ENCODE data around the gene VN1R4.
"Not testable (repeated sequence)": the region's sequence is repeated elsewhere in the genome, so short reads cannot be mapped to it uniquely, and the experiment has no call there.

Gene VN1R4

GRCh38 chr19:53254411-53255341 is 12.8 kb downstream of the VN1R4 start, which contains the start of gene ZNF677:
Gene ZNF677, minus strand, starts transcription at chr19:53254873. Its CDS starts 3,323 bp downstream, at chr19:53251550.
- H3K27me3 ChIP-seq (ENCODE audit: control insufficient read depth, insufficient read depth, low read length) = no peaks in the 10 kb centered on the region
- H3K36me3 ChIP-seq (ENCODE audit: control insufficient read depth, insufficient read depth, low read length) = no peaks in the 10 kb centered on the region
- no peaks in the 10 kb centered on the region for H3K4me1 ChIP-seq
- H3K9ac ChIP-seq = no peak within 1 kb of the TSS
- peak within 1 kb of the TSS; percentile 97 for H3K4me3 ChIP-seq (ENCODE audit: low read depth, low read length)
- H3K79me2 ChIP-seq = no peaks in the 10 kb centered on the region
- peak within 1 kb of the TSS; percentile 47 for H3K27ac ChIP-seq
- H2AFZ ChIP-seq = peak within 1 kb of the TSS; percentile 68
- TF ChIP-seq CTCF (IDR thresholded peaks at IDR 0.05) = no peak
- peak within 1 kb of the TSS; percentile 96 for H3K4me2 ChIP-seq (ENCODE audit: low read length)
- H3K9me3 ChIP-seq (ENCODE audit: control insufficient read depth, low read length) = no peaks in the 10 kb centered on the region

- Histone ChIP-seq H3K9me3 (ENCODE audit: control insufficient read depth, low read length) (peaks cover 8% of the 10 kb centered on the region), H3K4me3 (ENCODE audit: low read depth, low read length) (no peak overlapping the region), H3K27ac (no peak overlapping the region), H3K36me3 (ENCODE audit: control insufficient read depth, insufficient read depth, low read length) (peaks cover 9% of the 10 kb centered on the region), H3K4me2 (ENCODE audit: low read length) (no peak overlapping the region), H3K27me3 (ENCODE audit: control insufficient read depth, insufficient read depth, low read length) (no peaks in the 10 kb centered on the region), H3K9ac (no peak overlapping the region), H2AFZ (no peak overlapping the region), H3K4me1 (no peaks in the 10 kb centered on the region), H3K79me2 (no peaks in the 10 kb centered on the region)
- no peak for TF ChIP-seq CTCF (IDR thresholded peaks at IDR 0.05)
Observed at GRCh38 chr19:53246498-53246897, 21.0 kb downstream of the VN1R4 start.

GRCh38 chr19:53237114-53237777 is 30.3 kb downstream of the VN1R4 start:
- H3K27ac ChIP-seq = no peak overlapping the region
- peaks cover 27% of the 10 kb centered on the region for H3K36me3 ChIP-seq (ENCODE audit: control insufficient read depth, insufficient read depth, low read length)

GRCh38 chr19:53224606-53225005 is 42.9 kb downstream of the VN1R4 start:
- no peaks in the 10 kb centered on the region for H3K9me3 ChIP-seq (ENCODE audit: control insufficient read depth, low read length)
- no peak overlapping the region for H3K4me2 ChIP-seq (ENCODE audit: low read length)
- H3K27me3 ChIP-seq (ENCODE audit: control insufficient read depth, insufficient read depth, low read length) = no peaks in the 10 kb centered on the region
- no peak overlapping the region for H3K27ac ChIP-seq
- H3K9ac ChIP-seq = no peak overlapping the region
- no peaks in the 10 kb centered on the region for H3K4me1 ChIP-seq
- no peaks in the 10 kb centered on the region for H3K79me2 ChIP-seq
- H3K4me3 ChIP-seq (ENCODE audit: low read depth, low read length) = no peak overlapping the region
- no peaks in the 10 kb centered on the region for H3K36me3 ChIP-seq (ENCODE audit: control insufficient read depth, insufficient read depth, low read length)
- H2AFZ ChIP-seq = no peak overlapping the region
- no peak for TF ChIP-seq CTCF (IDR thresholded peaks at IDR 0.05)

More at GRCh38 chr19:53237114-53237777, 30.3 kb downstream of the VN1R4 start:
- TF ChIP-seq CTCF (IDR thresholded peaks at IDR 0.05) = no peak
- Histone ChIP-seq H3K4me1 (no peaks in the 10 kb centered on the region), H3K79me2 (no peaks in the 10 kb centered on the region), H2AFZ (no peak overlapping the region), H3K27me3 (ENCODE audit: control insufficient read depth, insufficient read depth, low read length) (no peaks in the 10 kb centered on the region), H3K9ac (no peak overlapping the region), H3K4me3 (ENCODE audit: low read depth, low read length) (no peak overlapping the region), H3K4me2 (ENCODE audit: low read length) (no peak overlapping the region), H3K9me3 (ENCODE audit: control insufficient read depth, low read length) (peaks cover 7% of the 10 kb centered on the region)

- not testable (repeated sequence) for H2AFZ ChIP-seq; H3K4me3 ChIP-seq (ENCODE audit: low read depth, low read length); H3K4me1 ChIP-seq; H3K27me3 ChIP-seq (ENCODE audit: control insufficient read depth, insufficient read depth, low read length); H3K9ac ChIP-seq; H3K4me2 ChIP-seq (ENCODE audit: low read length); H3K36me3 ChIP-seq (ENCODE audit: control insufficient read depth, insufficient read depth, low read length); H3K9me3 ChIP-seq (ENCODE audit: control insufficient read depth, low read length); H3K79me2 ChIP-seq; H3K27ac ChIP-seq
Observed at GRCh38 chr19:53222716-53223115, 44.8 kb downstream of the VN1R4 start.
